H1 (cell line): ENCODE measurements around the gene PI4KA.

Experiments
- EP300 ChIP-seq, 2 experiments: IDR thresholded peaks; 1 replicate in 1 of 2; 2 replicates in 1 of 2; pipeline ENCODE4 v1.6.1; 2011 to 2012; ENCODE audit warnings: low read depth in 2 of 2, low read length in 2 of 2, mild to moderate bottlenecking in 2 of 2, borderline replicate concordance in 1 of 2, inconsistent platforms in 1 of 2, moderate library complexity in 1 of 2
- JUND ChIP-seq: IDR thresholded peaks from 2 replicates; pipeline ENCODE4 v1.6.1; 2011; ENCODE audit warnings: mild to moderate bottlenecking, improper control_type of control experiment, low read length
- POLR2A ChIP-seq, 2 experiments: IDR thresholded peaks; 1 replicate in 1 of 2; 2 replicates in 1 of 2; pipeline ENCODE4 v1.6.1; 2011; ENCODE audit warnings: low read depth in 2 of 2, low read length in 2 of 2, mild to moderate bottlenecking in 2 of 2; ENCODE audit errors: control extremely low read depth in 1 of 2
- POLR2AphosphoS5 ChIP-seq: IDR thresholded peaks from 2 replicates; pipeline ENCODE4 v1.6.1; 2011; ENCODE audit warnings: low read depth, low read length
- RAD21 ChIP-seq, 2 experiments: IDR thresholded peaks in 1 of 2; conservative IDR thresholded peaks in 1 of 2; 2 replicates each; pipeline ENCODE4 v1.6.1; 2011; ENCODE audit warnings: low read depth in 2 of 2, low read length in 2 of 2, improper control_type of control experiment in 1 of 2, inconsistent platforms in 1 of 2, mild to moderate bottlenecking in 1 of 2, moderate library complexity in 1 of 2
- TF ChIP-seq, protein P1 (sequence below), 3 experiments: IDR thresholded peaks; 1 replicate in 2 of 3; 2 replicates in 1 of 3; pipeline versions ENCODE4 v1.5.1 to v1.6.1; 2011; ENCODE audit warnings: low read length in 3 of 3, mild to moderate bottlenecking in 3 of 3, inconsistent platforms in 2 of 3, low read depth in 1 of 3, moderate library complexity in 1 of 3; ENCODE audit not compliant: insufficient read depth in 1 of 3; ENCODE audit errors: control extremely low read depth in 1 of 3

DNA sequence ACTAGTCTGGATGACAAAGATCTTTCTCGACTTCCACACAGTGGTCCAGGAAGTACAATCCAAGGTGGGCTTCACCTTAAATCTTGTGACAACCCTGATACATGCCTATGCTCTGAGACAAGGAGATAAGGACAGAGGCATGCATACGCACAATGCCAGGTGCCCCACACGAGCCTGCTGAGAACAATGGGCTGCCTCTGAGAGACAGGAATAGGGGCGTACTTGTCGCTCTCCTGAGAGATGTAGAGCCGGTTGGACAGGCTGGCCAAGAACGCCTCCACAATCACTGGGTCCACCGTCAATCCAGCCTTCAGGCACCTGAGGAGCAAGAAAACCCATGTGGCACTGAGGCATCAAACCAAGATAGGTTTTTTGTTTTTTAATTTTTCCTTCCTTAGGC, 59.2 kb downstream of the PI4KA start:
- TF ChIP-seq RAD21 (IDR thresholded peaks at IDR 0.05 in 1 of 2, conservative IDR thresholded peaks at IDR 0.05 in 1 of 2; ENCODE audit: low read depth in 2 of 2, low read length in 2 of 2) (no peak), EP300 (IDR thresholded peaks at IDR 0.05; ENCODE audit: borderline replicate concordance in 1 of 2, low read depth in 2 of 2, low read length in 2 of 2) (no peak), POLR2A (IDR thresholded peaks at IDR 0.05; ENCODE audit: control extremely low read depth in 1 of 2, low read depth in 2 of 2, low read length in 2 of 2) (no peak), JUND (no peak), POLR2AphosphoS5 (no peak)
- TF ChIP-seq, protein P1, sequence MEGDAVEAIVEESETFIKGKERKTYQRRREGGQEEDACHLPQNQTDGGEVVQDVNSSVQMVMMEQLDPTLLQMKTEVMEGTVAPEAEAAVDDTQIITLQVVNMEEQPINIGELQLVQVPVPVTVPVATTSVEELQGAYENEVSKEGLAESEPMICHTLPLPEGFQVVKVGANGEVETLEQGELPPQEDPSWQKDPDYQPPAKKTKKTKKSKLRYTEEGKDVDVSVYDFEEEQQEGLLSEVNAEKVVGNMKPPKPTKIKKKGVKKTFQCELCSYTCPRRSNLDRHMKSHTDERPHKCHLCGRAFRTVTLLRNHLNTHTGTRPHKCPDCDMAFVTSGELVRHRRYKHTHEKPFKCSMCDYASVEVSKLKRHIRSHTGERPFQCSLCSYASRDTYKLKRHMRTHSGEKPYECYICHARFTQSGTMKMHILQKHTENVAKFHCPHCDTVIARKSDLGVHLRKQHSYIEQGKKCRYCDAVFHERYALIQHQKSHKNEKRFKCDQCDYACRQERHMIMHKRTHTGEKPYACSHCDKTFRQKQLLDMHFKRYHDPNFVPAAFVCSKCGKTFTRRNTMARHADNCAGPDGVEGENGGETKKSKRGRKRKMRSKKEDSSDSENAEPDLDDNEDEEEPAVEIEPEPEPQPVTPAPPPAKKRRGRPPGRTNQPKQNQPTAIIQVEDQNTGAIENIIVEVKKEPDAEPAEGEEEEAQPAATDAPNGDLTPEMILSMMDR (IDR thresholded peaks at IDR 0.05; ENCODE audit: control extremely low read depth in 1 of 3, insufficient read depth in 1 of 3, low read depth in 1 of 3, low read length in 3 of 3): no peak
